IMR-90 (cell line): ENCODE results near the gene STAT6. TPM values are rescaled to one million over a fixed set of nuclear protein-coding genes. Genes with fewer than 3 reads are reported as not detected.
A peak's percentile ranks its signal among the peaks of the same experiment; 100 is the strongest.

ENCODE experiments used
- ATAC-seq: fragments of 200-7000 bp; cut with Tn5 transposase; 2 replicates; pipeline ENCODE4 v1.9.1; 2020; ENCODE audit warnings: low read depth, mild to moderate bottlenecking, moderate library complexity
- BruUV-seq: library from RNA; stranded (reverse); fragments of 400-500 nt; replicated peaks from 2 replicates; lab custom pipeline; 2021; lab: Mats Ljungman, UMichigan
- CTCF ChIA-PET: fragments of 300-600 bp; formaldehyde crosslinking; extraction: SDS; loops from one replicate; lab custom pipeline; 2021; ENCODE audit warnings: antibody characterized with exemption; lab: Yijun Ruan, JAX
- POLR2A ChIA-PET: fragments of 300-600 bp; sonication (Branson Sonifier 250); formaldehyde crosslinking; loops from one replicate; lab custom pipeline; 2022; ENCODE audit warnings: antibody characterized with exemption; ENCODE audit not compliant: unreplicated experiment; lab: Charles Lee
- DNase-seq: peaks from one replicate; pipeline ENCODE4 v3.0.0; 2013
- H2AFZ ChIP-seq: replicated peaks from 2 replicates; pipeline ENCODE3; 2013; ENCODE audit warnings: low read length, mild to moderate bottlenecking; ENCODE audit not compliant: poor library complexity
- H2AK5ac ChIP-seq: 2 replicates; pipeline ENCODE4 v1.6.1; 2013; ENCODE audit warnings: low read depth, low read length, inconsistent platforms
- H2AK9ac ChIP-seq: replicated peaks from 2 replicates; pipeline ENCODE3; 2013; ENCODE audit warnings: mild to moderate bottlenecking, low read depth, low read length, moderate library complexity; ENCODE audit not compliant: poor library complexity
- H2BK120ac ChIP-seq: 2 replicates; pipeline ENCODE4 v1.6.1; 2013; ENCODE audit warnings: low read depth, low read length, inconsistent platforms
- H2BK15ac ChIP-seq: 3 replicates; pipeline ENCODE4 v1.6.1; 2013; ENCODE audit warnings: low read depth, low read length, inconsistent platforms
- H2BK20ac ChIP-seq: 2 replicates; pipeline ENCODE4 v1.6.1; 2013; ENCODE audit warnings: low read depth, mild to moderate bottlenecking, inconsistent platforms, low read length, moderate library complexity
- H2BK5ac ChIP-seq: 2 replicates; pipeline ENCODE4 v1.6.1; 2013; ENCODE audit warnings: mild to moderate bottlenecking, low read depth, low read length, inconsistent platforms; ENCODE audit not compliant: poor library complexity, severe bottlenecking
- H3K14ac ChIP-seq: replicated peaks from 2 replicates; pipeline ENCODE4 v1.6.1; 2013; ENCODE audit warnings: low read depth, low read length, inconsistent platforms
- H3K18ac ChIP-seq: 2 replicates; pipeline ENCODE4 v1.6.1; 2013; ENCODE audit warnings: low read depth, low read length, control low read depth
- H3K23ac ChIP-seq: 2 replicates; pipeline ENCODE4 v1.6.1; 2013; ENCODE audit warnings: low read depth, low read length, inconsistent platforms
- H3K27ac ChIP-seq: 2 replicates; pipeline ENCODE4 v1.5.1; 2013; ENCODE audit warnings: mild to moderate bottlenecking, control low read depth, low read length; ENCODE audit not compliant: insufficient read depth
- H3K27me3 ChIP-seq: 2 replicates; pipeline ENCODE4 v1.6.1; 2013; ENCODE audit warnings: low read length; ENCODE audit not compliant: control insufficient read depth, insufficient read depth
- H3K36me3 ChIP-seq: 2 replicates; pipeline ENCODE4 v1.6.1; 2013; ENCODE audit warnings: low read length, mixed read lengths; ENCODE audit not compliant: control insufficient read depth, insufficient read depth
- H3K4ac ChIP-seq: 2 replicates; pipeline ENCODE4 v1.6.1; 2013; ENCODE audit warnings: low read depth, low read length, inconsistent platforms
- H3K4me1 ChIP-seq: 2 replicates; pipeline ENCODE4 v1.6.1; 2013; ENCODE audit warnings: low read length, mixed read lengths; ENCODE audit not compliant: control insufficient read depth, insufficient read depth
- H3K4me2 ChIP-seq: 2 replicates; pipeline ENCODE4 v1.6.1; 2013; ENCODE audit warnings: low read depth, mild to moderate bottlenecking, control low read depth, low read length, moderate library complexity
- H3K4me3 ChIP-seq: 2 replicates; pipeline ENCODE4 v1.5.1; 2013; ENCODE audit warnings: low read depth, mild to moderate bottlenecking, control low read depth, low read length, moderate library complexity; ENCODE audit not compliant: insufficient read depth
- H3K56ac ChIP-seq: 2 replicates; pipeline ENCODE4 v1.6.1; 2013; ENCODE audit warnings: low read length, inconsistent platforms; ENCODE audit not compliant: insufficient read depth; ENCODE audit errors: extremely low read depth
- H3K79me1 ChIP-seq, 2 experiments: 2 replicates each; pipeline ENCODE4 v1.6.1; 2013; ENCODE audit warnings: low read length in 2 of 2, inconsistent platforms in 1 of 2, low read depth in 1 of 2
- H3K9ac ChIP-seq: 2 replicates; pipeline ENCODE4 v1.6.1; 2013; ENCODE audit warnings: low read depth, low read length, control low read depth
- H3K9me1 ChIP-seq: 2 replicates; pipeline ENCODE4 v1.6.1; 2013; ENCODE audit warnings: low read length, inconsistent platforms; ENCODE audit not compliant: insufficient read depth
- H3K9me3 ChIP-seq: 2 replicates; pipeline ENCODE4 v1.6.1; 2013; ENCODE audit warnings: low read length; ENCODE audit not compliant: control insufficient read depth, insufficient read depth
- H4K20me1 ChIP-seq: 2 replicates; pipeline ENCODE4 v1.6.1; 2013; ENCODE audit warnings: low read length, inconsistent platforms; ENCODE audit not compliant: insufficient read depth
- H4K5ac ChIP-seq: 2 replicates; pipeline ENCODE4 v1.6.1; 2013; ENCODE audit warnings: mild to moderate bottlenecking, low read depth, low read length, control low read depth
- H4K8ac ChIP-seq, 2 experiments: 2 replicates each; pipeline ENCODE4 v1.6.1; 2013; ENCODE audit warnings: low read depth in 2 of 2, low read length in 2 of 2, control low read depth in 1 of 2, inconsistent platforms in 1 of 2
- H4K91ac ChIP-seq: 2 replicates; pipeline ENCODE4 v1.6.1; 2013; ENCODE audit warnings: low read depth, low read length, inconsistent platforms; ENCODE audit not compliant: insufficient read depth
- BHLHE40 ChIP-seq: fragments of 150-350 bp; IDR thresholded peaks from 2 replicates; pipeline ENCODE4 v1.6.1; 2016; ENCODE audit warnings: mild to moderate bottlenecking, low read depth, low read length
- FOS ChIP-seq: fragments of 150-350 bp; IDR thresholded peaks from 2 replicates; pipeline ENCODE4 v1.6.1; 2016; ENCODE audit warnings: low read depth, low read length
- MAFK ChIP-seq: IDR thresholded peaks from 2 replicates; pipeline ENCODE4 v1.6.1; 2012; ENCODE audit warnings: low read depth, low read length, improper control_type of control experiment
- MAZ ChIP-seq: IDR thresholded peaks from 2 replicates; pipeline ENCODE4 v1.6.1; 2012; ENCODE audit warnings: low read depth, mild to moderate bottlenecking, low read length, improper control_type of control experiment, moderate library complexity, borderline replicate concordance
- MXI1 ChIP-seq: IDR thresholded peaks from 2 replicates; pipeline ENCODE4 v1.6.1; 2012; ENCODE audit warnings: low read depth, mild to moderate bottlenecking, low read length, moderate library complexity, borderline replicate concordance
- RAD21 ChIP-seq: IDR thresholded peaks from 2 replicates; pipeline ENCODE4 v1.6.1; 2012; ENCODE audit warnings: low read length, improper control_type of control experiment
- RCOR1 ChIP-seq: IDR thresholded peaks from 2 replicates; pipeline ENCODE4 v1.6.1; 2012; ENCODE audit warnings: mild to moderate bottlenecking, low read length, improper control_type of control experiment; ENCODE audit not compliant: insufficient replicate concordance
- SMC3 ChIP-seq: fragments of 150-350 bp; IDR thresholded peaks from 2 replicates; pipeline ENCODE4 v1.6.1; 2016; ENCODE audit warnings: low read depth, mild to moderate bottlenecking, antibody characterized with exemption, low read length, moderate library complexity
- WGBS, 2 experiments: methylation state at CpG; one replicate each; pipeline versions ENCODE4 v1.1.5 to v1.1.7; 2013; ENCODE audit warnings: missing lambda C conversion rate in 2 of 2; ENCODE audit not compliant: insufficient read length in 1 of 2; ENCODE audit errors: extremely low coverage in 2 of 2; 5-methylcytosine and 5-hydroxymethylcytosine counted together
- dilution Hi-C: fragments of 300-500 bp; cut with HindIII; formaldehyde crosslinking; loops from one replicate; pipeline ENCODE4 v1.14.3; 2018; ENCODE audit warnings: low sequenced_read_pairs; ENCODE audit not compliant: unreplicated experiment
- in situ Hi-C: fragments of 300-500 bp; cut with MboI; formaldehyde crosslinking; loops from 3 replicates; pipeline ENCODE4 v1.14.3; 2019; ENCODE audit warnings: low sequenced_read_pairs, inconsistent platforms, mixed read lengths
- intact Hi-C: fragments of 100-400 bp; cut with micrococcal nuclease; formaldehyde crosslinking; loops from 2 replicates; pipeline ENCODE4 v1.10.0; 2022
- polyA plus RNA-seq, 3 experiments: library from polyadenylated mRNA; depleted of rRNA; stranded (reverse); fragments of >200 nt; gene quantifications; 2 replicates each; pipeline ENCODE4 v1.2.3, GENCODE V29; 2012; ENCODE audit warnings: low replicate concordance in 1 of 3
- total RNA-seq: library from RNA; depleted of rRNA; stranded (reverse); fragments of >200 nt; gene quantifications from 2 replicates; pipeline ENCODE4 v1.2.3, GENCODE V29; 2012
- TF ChIP-seq, protein P1 (sequence below): fragments of 150-350 bp; IDR thresholded peaks from 2 replicates; pipeline ENCODE4 v1.6.1; 2017; ENCODE audit warnings: mild to moderate bottlenecking, antibody characterized with exemption, low read length, low read depth
- TF ChIP-seq, protein P2 (sequence below): conservative IDR thresholded peaks from 2 replicates; pipeline ENCODE4 v1.5.1; 2012; ENCODE audit warnings: mild to moderate bottlenecking, low read depth, low read length, improper control_type of control experiment
- TF ChIP-seq, protein P3 (sequence below): fragments of 150-350 bp; IDR thresholded peaks from 2 replicates; pipeline ENCODE4 v1.6.1; 2016; ENCODE audit warnings: low read depth, mild to moderate bottlenecking, low read length, moderate library complexity, borderline replicate concordance

STAT6 gene
- total and polyA plus RNA-seq, 2 of the 4 experiments (the other 2 are of a cell fraction): 43.4 to 96.9 TPM

DNA sequence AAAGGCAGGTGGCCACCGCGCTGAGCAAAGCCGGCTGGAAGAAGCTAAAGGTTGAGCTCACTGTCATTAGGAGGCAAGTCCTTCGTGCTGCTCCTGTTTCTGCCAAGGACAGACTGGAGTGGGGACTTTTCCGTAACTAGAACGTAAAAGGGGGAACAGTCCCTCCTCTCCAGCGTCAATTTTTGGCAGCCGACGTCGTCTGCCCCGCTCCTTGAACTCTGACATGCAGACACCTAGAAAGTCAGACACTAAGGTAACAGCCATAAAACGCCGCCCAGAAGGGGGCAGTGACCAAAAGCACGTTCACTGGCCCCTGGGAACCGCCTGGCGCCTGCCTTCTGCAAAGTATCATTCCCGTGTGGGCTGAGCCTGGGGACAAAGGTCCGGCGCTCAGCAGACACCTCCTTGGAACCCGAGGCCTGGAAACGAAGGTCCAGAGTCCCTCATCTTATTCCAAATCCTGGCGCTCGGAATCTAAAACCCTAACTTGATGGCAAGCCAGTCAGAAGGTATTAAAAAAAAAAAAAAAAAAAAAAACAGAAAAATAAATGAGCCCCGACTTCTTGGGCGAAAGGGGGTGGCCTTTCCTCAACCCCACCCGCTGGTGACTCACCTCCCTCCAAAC lies 16.1 kb upstream of the STAT6 start:
- Histone ChIP-seq H3K4me2 (peak overlapping the region; percentile 72), H2BK5ac (peak overlapping the region; percentile 56), H3K14ac (peak overlapping the region; percentile 54; the same call in 1 of the 2 replicates), H3K23ac (0 out of 2 replicates have a peak overlapping the region, but pooled peaks have one; percentile 19), H2BK15ac (no peak overlapping the region; the same call in 2 of the 3 replicates), H3K36me3 (peaks cover 10% of the 10 kb centered on the region; the same call in 1 of the 2 replicates), H4K91ac (no peak overlapping the region; the same call in 1 of the 2 replicates), H3K18ac (peak overlapping the region; percentile 26; the same call in 1 of the 2 replicates), H4K8ac (peak overlapping the region; percentile 5 to 46; a peak in 2 of 4 replicates), H3K9me3 (no peaks in the 10 kb centered on the region; the same call in 1 of the 2 replicates), H3K4me1 (peaks cover 10% of the 10 kb centered on the region), H2BK20ac (no peak overlapping the region; the same call in 1 of the 2 replicates), H2BK120ac (peak overlapping the region; percentile 40; the same call in 1 of the 2 replicates), H2AK9ac (peak overlapping the region; percentile 86), H3K4me3 (peak overlapping the region; percentile 90), H3K79me1 (peaks cover 7 to 30% of the 10 kb centered on the region in 2 experiments; a peak in 3 of 4 replicates), H2AK5ac (peak overlapping the region; percentile 79), H3K9ac (peak overlapping the region; percentile 69), H3K27ac (peak overlapping the region; percentile 72), H2AFZ (peak overlapping the region; percentile 97), H3K4ac (peak overlapping the region; percentile 59), H3K56ac (peak overlapping the region; percentile 42), H3K9me1 (peaks cover 6% of the 10 kb centered on the region), H4K5ac (no peak overlapping the region; the same call in 1 of the 2 replicates), H3K27me3 (no peaks in the 10 kb centered on the region), H4K20me1 (peaks cover 27% of the 10 kb centered on the region)
- 12% methylated on average over 9 of the region's 26 CpGs; no CpG with 5 or more reads in 1 of the 2 experiments for WGBS, 2 experiments
- ChIA-PET POLR2A (interaction anchor here (0.7 to 2.1 kb wide), 4 partner anchors 11 to 45 kb away, joined by 3 to 12 read pairs (median 3); partner anchors contain the start of gene STAT6), CTCF (interaction anchor here (0.7 to 1.7 kb wide), 5 partner anchors 15 to 49 kb away, joined by 3 to 7 read pairs (median 3); partner anchors contain the start of gene STAT6)
- intact Hi-C loops: no loop called here
- in situ Hi-C loops: no loop called here
- ATAC-seq (no peak), DNase-seq (no peak)
- no TSS peak for BruUV-seq
- dilution Hi-C loops: no loop called here
- no peak for TF ChIP-seq MAZ
- TF ChIP-seq, protein P1, sequence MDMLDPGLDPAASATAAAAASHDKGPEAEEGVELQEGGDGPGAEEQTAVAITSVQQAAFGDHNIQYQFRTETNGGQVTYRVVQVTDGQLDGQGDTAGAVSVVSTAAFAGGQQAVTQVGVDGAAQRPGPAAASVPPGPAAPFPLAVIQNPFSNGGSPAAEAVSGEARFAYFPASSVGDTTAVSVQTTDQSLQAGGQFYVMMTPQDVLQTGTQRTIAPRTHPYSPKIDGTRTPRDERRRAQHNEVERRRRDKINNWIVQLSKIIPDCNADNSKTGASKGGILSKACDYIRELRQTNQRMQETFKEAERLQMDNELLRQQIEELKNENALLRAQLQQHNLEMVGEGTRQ: no peak
- TF ChIP-seq MXI1: no peak
- TF ChIP-seq, protein P2, sequence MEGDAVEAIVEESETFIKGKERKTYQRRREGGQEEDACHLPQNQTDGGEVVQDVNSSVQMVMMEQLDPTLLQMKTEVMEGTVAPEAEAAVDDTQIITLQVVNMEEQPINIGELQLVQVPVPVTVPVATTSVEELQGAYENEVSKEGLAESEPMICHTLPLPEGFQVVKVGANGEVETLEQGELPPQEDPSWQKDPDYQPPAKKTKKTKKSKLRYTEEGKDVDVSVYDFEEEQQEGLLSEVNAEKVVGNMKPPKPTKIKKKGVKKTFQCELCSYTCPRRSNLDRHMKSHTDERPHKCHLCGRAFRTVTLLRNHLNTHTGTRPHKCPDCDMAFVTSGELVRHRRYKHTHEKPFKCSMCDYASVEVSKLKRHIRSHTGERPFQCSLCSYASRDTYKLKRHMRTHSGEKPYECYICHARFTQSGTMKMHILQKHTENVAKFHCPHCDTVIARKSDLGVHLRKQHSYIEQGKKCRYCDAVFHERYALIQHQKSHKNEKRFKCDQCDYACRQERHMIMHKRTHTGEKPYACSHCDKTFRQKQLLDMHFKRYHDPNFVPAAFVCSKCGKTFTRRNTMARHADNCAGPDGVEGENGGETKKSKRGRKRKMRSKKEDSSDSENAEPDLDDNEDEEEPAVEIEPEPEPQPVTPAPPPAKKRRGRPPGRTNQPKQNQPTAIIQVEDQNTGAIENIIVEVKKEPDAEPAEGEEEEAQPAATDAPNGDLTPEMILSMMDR: 0 out of 2 replicates have a peak, but pooled peaks have one; percentile 21
- TF ChIP-seq, protein P3, sequence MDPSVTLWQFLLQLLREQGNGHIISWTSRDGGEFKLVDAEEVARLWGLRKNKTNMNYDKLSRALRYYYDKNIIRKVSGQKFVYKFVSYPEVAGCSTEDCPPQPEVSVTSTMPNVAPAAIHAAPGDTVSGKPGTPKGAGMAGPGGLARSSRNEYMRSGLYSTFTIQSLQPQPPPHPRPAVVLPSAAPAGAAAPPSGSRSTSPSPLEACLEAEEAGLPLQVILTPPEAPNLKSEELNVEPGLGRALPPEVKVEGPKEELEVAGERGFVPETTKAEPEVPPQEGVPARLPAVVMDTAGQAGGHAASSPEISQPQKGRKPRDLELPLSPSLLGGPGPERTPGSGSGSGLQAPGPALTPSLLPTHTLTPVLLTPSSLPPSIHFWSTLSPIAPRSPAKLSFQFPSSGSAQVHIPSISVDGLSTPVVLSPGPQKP: no peak
- no peak for TF ChIP-seq SMC3
- no peak for TF ChIP-seq RCOR1
- TF ChIP-seq MAFK: no peak
- TF ChIP-seq FOS: 0 out of 2 replicates have a peak, but pooled peaks have one; percentile 17
- no peak for TF ChIP-seq BHLHE40
- 0 out of 2 replicates have a peak, but pooled peaks have one; percentile 5 for TF ChIP-seq RAD21
